ENCODE data around the gene FOXQ1.

The FOXQ1 gene, protein sequence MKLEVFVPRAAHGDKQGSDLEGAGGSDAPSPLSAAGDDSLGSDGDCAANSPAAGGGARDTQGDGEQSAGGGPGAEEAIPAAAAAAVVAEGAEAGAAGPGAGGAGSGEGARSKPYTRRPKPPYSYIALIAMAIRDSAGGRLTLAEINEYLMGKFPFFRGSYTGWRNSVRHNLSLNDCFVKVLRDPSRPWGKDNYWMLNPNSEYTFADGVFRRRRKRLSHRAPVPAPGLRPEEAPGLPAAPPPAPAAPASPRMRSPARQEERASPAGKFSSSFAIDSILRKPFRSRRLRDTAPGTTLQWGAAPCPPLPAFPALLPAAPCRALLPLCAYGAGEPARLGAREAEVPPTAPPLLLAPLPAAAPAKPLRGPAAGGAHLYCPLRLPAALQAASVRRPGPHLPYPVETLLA

DNA sequence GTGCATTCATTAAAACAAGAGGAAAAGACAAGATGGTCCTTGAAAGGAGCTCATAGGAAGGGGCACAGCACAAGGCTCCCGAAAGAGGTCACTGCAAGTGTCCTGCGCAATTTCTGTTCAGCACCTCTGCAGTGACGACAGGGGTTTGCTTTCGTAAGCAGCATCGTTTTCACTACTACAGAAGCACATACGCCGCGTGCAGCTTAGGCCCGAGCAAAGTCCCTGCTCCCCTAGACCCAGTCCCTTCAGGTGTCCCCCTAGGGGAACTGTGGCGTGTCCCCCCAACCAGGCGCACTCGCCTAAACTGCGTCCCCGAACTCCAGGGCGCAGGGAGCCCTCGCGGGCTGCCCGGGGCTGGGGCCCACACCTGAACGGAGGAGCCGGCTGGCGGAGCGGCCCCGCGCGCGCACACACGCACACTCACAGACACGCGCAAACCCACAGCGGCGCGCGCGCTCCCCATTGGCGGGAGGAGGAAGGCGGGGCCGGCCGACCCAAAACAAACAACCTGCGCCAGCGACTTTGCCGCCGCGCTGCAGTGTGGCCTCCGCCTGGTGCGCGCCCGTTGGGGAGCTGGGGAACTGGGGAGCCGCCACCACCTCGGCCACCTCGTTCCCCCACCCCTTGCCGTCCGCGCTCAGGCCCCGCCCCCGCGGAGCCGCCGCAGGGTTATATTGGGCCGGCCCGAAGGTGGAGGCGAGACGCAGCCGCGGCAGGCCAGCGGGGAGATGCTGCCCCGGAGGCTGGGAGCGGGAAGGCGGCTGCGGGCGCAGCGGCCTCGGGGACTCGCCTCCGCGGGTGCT is at the start of gene FOXQ1:
FOXQ1 (plus strand) TSS at position 699 of the 803 bp plus-strand sequence. CDS start 607 bp downstream, outside the sequence.
- DNase-seq (ENCODE audit: low read depth): no peak

DNA sequence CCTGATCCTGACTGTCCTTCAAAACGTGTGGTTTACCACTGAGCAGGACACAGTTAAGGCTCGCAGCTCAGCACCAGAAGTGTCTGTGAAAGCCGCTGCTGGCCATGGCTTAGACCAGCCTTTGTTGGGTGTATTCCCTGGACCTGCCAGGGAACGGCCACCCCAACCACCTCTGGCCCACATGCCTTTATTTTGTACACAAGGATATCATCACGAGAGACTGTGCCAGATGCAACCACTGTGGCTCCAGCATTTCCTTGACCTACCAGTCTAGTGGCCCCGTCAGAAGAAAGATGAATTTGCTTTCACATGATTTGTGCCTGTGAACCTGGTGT is 49.2 kb upstream of the FOXQ1 start:
- DNase-seq (ENCODE audit: low read depth): no peak

DNA sequence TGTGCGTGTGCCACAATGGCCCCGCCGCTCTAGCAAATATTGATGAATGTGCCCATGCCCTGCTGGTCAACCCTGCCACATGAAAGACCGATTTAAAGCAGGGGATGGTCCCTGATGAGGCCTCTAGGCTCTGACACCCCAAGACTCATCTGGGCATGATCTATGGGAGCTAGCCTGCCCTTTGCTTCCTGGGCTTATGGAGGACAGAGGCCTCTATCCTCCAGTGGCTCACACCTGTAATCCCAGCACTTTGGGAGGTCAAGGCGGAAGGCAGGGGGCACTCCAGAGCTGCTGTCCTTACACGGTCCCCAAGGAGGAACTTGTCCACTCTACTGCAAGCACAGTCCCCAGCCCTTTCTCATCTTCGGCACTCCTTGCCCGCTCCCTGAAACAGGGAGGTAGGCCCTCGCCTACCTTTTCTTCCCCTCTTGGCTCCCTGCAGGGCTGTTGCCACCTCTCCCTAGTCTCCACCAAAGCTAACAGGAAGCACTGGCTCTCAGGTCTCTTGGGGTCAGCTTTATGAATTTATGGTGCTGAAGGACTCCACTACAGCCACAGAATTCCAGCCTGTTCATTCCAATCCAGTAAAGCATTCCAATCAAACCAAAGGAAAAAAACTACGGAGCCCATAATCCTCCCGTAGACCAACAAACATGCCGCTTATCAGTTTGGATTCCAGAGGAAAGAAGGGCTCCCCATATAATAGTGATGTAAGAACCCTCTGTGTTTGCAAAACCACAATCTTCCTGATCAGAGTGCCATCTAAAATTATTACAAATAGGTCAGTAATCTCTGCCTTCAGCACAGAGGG is 48.7 kb upstream of the FOXQ1 start:
- DNase-seq (ENCODE audit: low read depth): no peak

DNA sequence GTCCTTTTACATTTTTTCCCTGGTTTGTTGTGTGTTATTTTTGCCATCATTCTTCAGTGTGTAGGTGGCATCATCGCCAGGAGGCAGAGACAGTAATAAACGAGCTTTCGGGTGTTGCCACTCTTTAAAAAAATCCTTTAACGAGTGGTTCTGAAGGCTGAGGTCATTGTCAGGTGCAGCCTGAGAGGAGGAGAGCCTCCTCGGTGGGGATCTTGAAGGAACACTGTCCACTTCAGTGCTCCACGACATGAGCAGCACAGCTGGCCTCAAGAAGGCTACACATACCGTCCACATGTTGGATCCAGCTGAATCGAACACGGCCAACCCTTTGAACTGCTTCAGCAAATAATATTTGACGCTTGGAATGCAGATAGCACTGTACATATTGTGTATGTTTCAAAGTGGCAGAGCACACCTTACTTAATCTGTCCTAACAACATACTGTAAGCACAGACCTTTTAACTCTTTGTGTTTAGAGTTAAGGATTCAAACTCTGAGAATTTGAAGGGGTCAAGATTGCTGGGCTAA is 48.0 kb upstream of the FOXQ1 start:
- no peak for DNase-seq (ENCODE audit: low read depth)

DNA sequence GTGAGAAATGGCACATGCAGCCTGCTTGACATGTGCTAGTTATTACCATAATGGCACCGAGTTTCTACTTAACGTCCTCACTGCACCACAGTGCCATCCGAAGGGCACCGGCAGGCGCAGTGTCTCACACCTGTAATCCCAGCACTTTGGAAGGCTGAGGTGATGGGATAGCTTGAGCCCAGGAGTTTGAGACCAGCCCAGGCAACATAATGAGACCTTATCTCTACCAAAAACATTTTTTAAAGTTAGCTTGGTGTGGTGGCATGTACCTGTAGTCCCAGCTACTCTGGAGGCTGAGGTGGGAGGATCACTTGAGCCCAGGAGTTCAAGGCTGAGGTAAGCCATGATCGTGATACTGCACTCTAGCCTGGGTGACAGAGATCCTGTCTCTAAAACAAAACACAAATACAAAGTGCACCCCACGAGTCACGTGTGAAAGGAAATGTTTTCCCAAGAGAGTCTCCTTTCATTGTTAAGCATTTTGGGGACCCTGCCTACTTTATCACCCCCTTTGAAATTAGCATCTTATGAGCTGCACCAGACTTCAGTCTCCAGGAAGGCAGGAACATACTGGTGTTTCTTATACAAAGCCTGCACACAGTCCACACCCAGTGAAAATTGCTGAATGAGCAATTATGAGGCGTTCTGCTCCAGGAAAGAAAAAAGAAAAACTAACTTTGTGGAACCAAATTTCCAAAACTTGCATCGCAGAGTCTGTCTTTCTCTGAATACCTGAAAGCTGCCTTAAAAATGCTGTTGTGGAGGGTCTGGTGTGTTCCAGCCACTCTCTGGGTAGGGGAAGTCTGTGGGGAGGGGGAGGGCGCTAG is 47.1 kb upstream of the FOXQ1 start:
- DNase-seq (ENCODE audit: low read depth): no peak

DNA sequence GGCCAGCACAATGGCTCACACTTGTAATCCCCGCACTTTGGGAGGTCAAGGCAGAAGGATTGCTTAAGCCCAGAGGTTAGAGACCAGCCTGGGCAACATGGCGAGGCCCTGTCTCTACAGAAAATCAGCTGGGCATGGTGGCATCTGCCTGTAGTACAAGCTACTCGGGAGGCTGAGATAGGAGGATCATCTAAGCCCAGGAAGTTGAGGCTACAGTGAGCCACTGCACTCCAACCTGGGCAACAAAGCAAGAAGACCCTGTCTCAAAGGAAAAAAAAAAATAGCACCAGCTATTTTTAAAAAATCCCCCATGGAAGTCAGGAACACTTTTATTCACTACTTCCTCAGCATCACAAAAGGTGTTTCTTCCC is 45.2 kb upstream of the FOXQ1 start:
- DNase-seq (ENCODE audit: low read depth): no peak

DNA sequence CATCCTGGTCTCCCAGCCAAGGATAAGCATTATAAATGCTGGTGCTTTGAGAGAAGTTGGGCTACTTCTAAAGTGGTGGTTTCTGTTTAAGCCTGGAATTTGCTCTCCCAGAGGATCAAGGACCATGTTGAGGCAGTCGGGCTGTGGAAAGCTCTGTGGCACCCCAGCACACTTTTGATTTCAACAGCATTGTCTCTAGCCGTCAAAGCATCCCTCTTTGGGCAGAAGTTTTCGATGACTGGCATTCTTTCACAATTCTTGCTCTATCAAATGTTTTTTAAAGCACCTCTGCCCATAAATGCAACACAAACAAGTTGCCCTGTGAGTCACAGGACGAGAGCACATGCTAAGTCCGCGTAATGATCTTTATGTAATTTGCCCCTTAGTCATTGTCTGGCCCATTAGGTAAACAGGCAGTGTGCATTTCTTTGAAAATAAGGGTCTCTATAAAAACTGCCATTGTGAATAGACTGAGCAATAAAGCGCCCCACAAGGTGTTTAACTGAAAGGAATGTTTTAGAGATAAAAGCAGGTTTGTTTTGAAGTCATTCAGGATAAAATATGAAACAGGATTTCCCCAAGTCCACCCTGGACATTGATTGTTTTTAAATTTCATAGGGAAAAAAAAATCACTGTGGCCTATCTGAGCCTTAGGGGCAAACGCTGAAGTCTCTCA is 44.7 kb upstream of the FOXQ1 start:
- DNase-seq (ENCODE audit: low read depth): no peak

DNA sequence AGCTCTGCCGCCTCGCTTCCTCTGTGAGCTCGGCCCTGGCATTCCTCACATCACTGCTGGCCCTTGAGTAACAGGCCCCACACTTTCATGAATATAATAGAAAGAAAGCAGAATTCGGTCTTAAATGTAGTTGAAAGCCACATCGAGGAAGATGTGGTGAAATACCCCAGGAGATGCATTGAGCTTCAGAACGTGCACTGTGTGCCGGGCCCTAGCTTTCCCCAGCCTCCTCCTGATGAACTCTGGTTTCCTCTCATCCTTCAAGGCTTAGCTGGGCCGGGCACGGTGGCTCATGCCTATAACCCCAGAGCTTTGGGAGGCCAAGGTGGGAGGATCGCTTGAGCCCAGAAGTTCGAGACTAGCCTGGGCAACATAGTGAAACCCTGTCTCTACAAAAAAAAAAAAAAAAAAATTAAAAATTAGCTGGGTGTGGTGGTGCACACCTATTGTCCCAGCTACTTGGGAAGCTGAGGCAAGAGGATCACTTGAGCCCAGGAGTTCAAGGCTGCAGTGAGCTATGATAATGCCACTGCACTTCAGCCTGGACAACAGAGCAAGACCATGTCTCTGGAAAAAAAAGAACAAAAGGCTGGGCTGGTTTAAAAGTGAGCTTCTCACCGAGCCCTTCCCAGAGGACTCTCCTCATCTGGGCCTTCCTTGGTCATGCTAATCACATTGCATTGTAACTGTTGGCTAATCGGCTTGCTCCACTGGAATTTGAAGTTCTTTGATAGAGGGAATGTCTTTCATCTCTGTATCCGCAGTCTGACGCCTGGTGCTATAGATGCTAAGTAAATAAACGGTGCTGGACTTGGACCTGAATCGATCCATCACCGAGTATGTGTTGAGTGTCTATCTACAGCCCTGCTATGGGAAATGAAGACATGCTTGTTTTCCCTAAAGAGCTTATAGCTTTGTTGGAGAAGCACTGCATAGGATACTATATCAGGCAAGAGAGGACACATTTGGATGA is 43.8 kb upstream of the FOXQ1 start:
- DNase-seq (ENCODE audit: low read depth): no peak

DNA sequence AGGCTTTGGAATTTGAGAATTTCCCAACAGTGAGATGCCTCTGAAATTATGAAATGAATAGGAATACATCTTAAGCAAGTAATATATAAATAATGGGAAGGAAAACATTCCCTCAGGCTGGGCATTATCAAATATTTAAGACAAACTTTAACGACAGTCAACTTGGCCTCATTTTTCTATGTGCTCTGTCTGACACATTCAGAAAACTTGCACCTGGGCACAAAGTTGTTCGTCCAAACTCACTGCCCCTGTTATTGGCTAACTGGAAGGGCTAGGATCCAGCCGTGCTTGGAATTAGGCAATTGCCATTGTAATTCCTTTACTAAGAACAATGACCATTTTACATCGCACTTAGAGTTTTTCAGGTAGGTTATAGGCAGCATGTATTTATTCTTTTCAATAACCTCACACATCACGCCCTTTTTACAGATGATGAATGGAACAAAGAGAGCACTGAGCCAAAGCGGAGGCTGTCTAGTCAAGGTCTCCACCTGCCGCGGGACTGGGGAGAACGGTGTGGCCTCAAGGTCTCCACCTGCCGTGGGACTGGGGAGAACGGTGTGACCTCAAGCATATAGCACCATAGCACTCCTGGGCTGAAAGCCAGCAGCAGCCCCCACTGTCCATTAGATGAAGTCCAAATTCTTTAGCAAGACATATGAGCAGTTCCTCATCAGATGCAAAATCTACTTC is 40.7 kb upstream of the FOXQ1 start:
- no peak for DNase-seq (ENCODE audit: low read depth)

DNA sequence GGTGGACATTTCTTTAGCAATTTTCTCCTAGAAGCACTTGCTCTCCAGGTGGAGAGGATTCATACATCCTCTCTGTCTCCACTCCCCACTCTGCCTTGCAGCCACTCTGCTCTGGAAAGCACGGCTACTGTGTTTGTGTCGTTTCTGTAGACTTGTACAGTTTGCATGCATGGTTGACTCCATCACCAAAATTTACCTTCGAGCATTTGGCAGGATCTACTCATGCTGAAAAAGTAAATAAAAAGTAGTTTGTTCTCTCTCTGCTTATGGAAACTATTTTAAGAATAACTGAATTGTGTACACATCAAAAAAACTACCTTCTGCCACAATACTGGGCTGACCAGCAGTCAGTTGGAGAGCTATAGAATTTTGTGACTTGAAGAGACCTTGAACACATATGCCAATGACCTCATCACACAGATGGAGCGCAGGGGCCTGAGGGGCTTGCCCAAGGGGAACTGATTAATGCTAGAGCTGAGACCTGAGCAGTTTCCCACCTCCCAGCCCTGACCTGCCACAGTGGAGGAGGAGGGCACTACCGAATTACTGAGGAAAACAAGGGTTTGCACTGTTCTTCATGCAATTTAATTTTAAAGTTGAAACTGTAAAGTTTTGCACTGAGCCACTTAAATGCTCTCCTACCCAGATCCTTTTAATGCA is 33.7 kb upstream of the FOXQ1 start:
- no peak for DNase-seq (ENCODE audit: low read depth)

DNA sequence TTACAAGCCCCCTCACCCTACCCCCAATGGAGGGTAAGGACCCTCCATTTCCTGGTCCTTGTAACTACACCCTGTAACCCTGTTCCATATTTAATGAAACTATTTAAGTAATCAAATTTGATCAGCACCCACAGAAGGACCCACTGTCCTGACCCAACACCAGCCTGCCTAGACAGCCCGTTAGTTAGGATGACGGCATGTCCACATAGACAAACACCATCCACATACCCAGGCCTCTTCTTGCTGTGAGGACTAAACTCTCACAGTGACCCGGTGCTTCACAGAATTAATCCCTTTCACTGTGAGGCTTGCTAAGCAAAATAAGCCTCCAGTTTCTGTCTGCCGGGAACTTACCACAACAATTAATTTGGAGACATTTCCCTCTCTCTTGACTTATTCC is 32.8 kb upstream of the FOXQ1 start:
- no peak for DNase-seq (ENCODE audit: low read depth)

DNA sequence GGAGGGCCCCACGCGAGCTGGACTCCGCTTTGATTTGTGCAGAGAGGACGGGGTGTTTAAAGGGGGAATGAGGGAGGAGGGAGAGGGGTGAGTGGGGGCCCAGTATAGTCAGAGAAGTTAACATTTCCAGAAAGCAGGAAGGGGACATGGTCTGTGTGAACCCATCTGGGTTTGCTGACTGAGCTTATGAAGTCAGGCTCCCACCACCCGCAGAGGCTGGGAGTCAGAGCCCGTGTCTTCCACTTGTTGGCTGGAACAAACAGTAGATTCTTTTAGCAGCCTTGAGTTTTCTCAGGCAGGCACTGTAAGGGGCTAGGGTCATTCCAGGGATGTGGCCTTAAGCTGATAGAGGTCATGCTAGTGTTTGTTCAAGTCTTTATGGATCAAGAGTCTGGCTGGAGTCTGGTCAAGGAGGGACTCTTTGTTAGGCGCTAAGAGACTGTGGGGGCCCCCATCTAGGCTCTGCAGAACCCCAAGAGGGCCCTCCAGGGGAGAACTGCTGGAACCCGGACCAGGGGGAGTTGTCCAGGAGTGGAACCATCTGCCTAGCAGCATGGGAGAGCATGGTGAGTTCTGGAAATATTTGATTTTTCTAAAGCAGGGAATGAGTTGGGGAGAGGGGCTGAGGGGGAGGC is 31.1 kb upstream of the FOXQ1 start:
- no peak for DNase-seq (ENCODE audit: low read depth)

DNA sequence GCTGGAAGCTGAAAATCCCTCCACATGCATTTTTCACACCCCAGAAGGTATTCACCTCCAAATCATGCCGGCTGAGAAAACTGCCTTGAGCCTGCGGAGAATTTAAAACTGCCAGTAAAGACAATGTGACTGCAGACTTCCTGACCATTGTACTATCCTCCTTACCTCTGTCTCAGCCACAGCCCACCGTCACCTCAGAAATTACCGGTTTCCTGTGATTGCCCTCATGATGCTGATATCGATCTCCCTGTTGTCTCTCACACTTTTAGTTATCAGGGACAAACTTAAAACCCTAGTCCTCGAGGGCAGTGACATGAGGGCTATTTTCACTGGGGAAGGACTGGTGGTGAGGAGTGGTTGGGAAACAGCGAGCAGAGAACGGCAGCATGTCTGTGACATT is 30.2 kb upstream of the FOXQ1 start:
- DNase-seq (ENCODE audit: low read depth): no peak

DNA sequence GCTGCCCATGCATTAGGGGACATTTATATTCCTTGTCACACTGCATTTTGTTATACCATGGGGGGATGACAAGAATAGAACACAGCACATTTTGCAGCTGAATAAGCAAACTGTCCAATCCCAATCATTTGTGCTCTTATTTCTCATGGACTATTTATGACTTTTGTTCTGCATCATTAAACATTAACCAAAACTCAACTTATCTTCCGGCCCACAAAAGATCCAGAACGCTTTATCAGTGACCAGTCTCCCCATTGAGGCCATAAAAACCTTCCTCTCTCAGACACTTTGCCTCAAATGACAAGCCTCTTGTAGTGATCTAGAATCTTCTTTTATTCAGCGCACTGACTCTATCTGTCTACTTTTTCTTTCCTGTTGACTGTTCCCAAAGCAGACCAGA is 28.4 kb upstream of the FOXQ1 start:
- DNase-seq (ENCODE audit: low read depth): no peak

DNA sequence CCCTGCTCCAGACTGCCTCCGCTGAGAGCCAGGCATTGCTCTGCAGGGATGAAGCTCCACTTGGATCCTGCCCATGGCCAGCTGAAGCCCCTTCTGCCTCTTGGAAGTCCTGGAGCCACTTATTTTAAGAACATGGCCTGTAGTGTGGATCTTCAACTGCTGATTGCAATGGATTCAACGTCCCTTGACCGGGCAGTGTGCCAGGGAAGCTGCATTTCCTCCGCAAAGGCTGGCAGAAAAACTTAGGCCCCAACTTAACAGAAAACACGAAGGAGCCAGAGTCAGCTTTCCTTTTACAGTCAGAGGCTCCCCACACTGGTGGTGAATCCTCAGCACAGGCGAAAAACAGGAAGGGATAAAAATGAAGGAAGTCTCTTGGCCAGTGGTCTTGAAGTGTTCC is 26.3 kb upstream of the FOXQ1 start:
- DNase-seq (ENCODE audit: low read depth): no peak

DNA sequence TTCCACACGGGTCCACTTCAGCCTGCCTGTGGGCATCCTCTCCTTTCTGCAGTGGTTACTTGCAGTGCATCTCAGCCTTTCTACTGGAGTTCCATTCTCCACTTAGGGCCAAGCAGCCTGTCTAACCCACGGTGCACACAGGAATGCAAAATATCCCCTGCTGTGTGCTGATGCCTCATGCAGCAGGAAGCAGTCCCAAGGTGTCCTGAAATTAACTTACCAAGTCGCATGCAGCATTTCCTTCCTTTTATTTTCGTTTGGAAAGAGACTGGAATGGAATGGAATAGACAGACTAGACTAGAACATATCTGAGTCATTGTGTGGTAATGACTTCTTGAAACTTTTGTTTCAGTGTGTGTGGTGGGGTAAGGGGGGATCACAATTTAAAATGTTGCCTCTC is 25.9 kb upstream of the FOXQ1 start:
- DNase-seq (ENCODE audit: low read depth): no peak

DNA sequence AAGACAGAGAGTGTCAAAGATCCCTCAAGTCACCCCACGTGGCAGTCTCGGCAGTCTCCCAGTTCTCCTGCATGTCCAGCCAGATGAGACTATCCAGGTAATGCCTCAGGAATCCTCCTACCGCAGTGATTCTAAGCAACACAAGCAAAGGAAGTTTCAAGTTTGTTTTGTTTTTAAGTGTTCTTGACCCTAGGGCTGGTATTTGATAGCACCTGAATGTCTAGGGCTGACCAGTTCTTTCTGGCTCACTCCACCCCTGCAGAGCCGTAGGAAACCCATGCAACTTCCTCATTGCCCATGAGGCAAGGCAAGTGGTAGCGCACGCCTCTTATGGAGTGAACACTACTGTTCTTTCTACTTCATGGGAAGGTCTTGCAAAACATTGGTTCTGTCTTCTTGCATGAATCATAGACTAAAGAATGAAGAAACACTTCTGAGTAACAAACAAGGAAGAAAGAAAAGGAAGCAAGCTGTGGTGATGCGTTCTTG is 24.8 kb upstream of the FOXQ1 start:
- no peak for DNase-seq (ENCODE audit: low read depth)

DNA sequence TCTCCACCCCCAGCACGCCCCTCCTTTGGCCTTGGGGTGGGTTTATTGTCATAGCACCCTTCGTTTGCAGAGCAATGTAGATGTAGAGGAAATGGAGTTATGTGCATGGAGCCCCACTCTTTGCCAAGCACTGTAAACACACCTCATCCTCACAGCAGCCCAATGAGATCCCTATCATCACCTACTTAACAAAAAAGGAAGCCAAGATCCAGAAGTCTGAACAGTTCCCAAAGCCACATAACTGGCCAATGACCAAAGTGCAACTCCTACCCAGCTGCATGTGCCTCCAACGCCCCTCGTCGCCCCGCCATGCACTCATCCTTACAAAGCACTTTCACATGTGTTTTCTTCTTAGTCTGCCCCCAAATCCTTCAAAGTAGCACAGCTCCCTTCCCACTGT is 21.8 kb upstream of the FOXQ1 start:
- DNase-seq (ENCODE audit: low read depth): no peak

Data from stimulated activated CD8-positive, alpha-beta memory T cell treated with anti-CD3 and anti-CD28 coated beads, Interleukin-12 subunit alpha, Interleukin-12 subunit beta, amount 100 ng/mL, for 4 hours (primary cell).